Measurements from ENCODE around the gene TRMO. TPM values are rescaled to one million over a fixed set of nuclear protein-coding genes. Genes with fewer than 3 reads are reported as not detected.

Gene TRMO
- total and polyA plus RNA-seq, 9 of the 15 experiments (the other 6 are each of a cell fraction or from before 2014, with no cell fraction given) = 5.6 to 22.4 (median 16.2) TPM

DNA sequence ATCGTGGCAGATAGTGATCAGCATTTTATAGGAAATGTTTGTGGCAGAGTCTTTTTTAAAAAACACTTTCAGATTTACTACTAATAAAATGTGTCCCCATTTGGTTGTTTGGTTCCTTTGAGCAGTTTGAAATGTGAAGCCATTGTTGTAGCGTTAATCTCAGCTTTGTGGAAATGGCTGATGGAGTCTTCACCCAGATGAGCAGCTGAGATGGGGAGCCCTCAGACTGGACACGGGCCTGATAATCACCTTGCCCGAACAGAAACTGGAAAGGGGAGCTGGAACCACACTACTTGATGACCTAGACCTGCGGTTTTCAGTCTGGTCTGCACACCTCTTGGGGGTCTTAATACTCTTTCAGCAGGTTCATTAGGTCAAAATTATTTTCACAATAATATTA, 40.3 kb upstream of the TRMO start:
- H3K27me3 ChIP-seq (ENCODE audit: control insufficient read depth in 2 of 2, insufficient read depth in 2 of 2, low read length in 2 of 2) = no peaks in the 10 kb centered on the region
- BruUV-seq (replicated peaks) = no TSS peak
- no peak overlapping the region for H3K4me3 ChIP-seq
- H3K9ac ChIP-seq (ENCODE audit: insufficient read depth in 1 of 2, low read depth in 2 of 2, low read length in 2 of 2) = peak overlapping the region; percentile 46 to 62; a peak in 3 of 4 replicates
- H3K4me2 ChIP-seq (ENCODE audit: insufficient read depth, low read length) = peak overlapping the region; percentile 36; the same call in 1 of the 2 replicates
- POLR2A ChIA-PET = interaction anchor here (0.7 to 3.0 kb wide), 9 partner anchors 9 to 129 kb away, joined by 3 to 27 read pairs (median 5); partner anchors contain the start of genes ANP32B and NANS
- H3K4me1 ChIP-seq (replicated peaks in 1 of 2; ENCODE audit: control insufficient read depth in 2 of 2, insufficient read depth in 2 of 2, low read length in 2 of 2) = peaks cover 41 to 62% of the 10 kb centered on the region in 2 experiments
- 26% methylated on average over 5 of the region's 5 CpGs for WGBS (ENCODE audit: insufficient coverage, low coverage, missing lambda C conversion rate)
- H3K9me1 ChIP-seq (ENCODE audit: control insufficient read depth, insufficient read depth, low read length) = no peaks in the 10 kb centered on the region
- no peaks in the 10 kb centered on the region for H3K36me3 ChIP-seq (ENCODE audit: control insufficient read depth, insufficient read depth, low read length)
- ATAC-seq (no peak), DNase-seq (ENCODE audit: extremely low read depth in 1 of 4, low spot score in 3 of 4) (peak in 1 of 4 experiments; percentile 52), FAIRE-seq (no peak)
- no peaks in the 10 kb centered on the region for H4K20me1 ChIP-seq (replicated peaks; ENCODE audit: control insufficient read depth, insufficient read depth, low read length)
- H3K79me2 ChIP-seq (ENCODE audit: control insufficient read depth, insufficient read depth, low read length) = peaks cover 21% of the 10 kb centered on the region; the same call in 2 of the 3 replicates
- intact Hi-C loops (cut with micrococcal nuclease) = no loop called here
- CTCF ChIA-PET (ENCODE audit: low intra/inter-chr PET ratio) = no interaction called here
- no peaks in the 10 kb centered on the region for H3K9me3 ChIP-seq (replicated peaks; ENCODE audit: control insufficient read depth, insufficient read depth, low read depth, low read length)
- H3K27ac ChIP-seq (ENCODE audit: extremely low read depth, low read depth, low read length) = peak overlapping the region; percentile 83; the same call in 2 of the 3 replicates
- peak overlapping the region; percentile 86 for H2AFZ ChIP-seq (ENCODE audit: low read depth, low read length)
- in situ Hi-C loops (cut with MboI) = no loop called here
- TF ChIP-seq CXXC5 (CRISPR knock-in tag; IDR thresholded peaks at IDR 0.05) = peak; percentile 35; the same call in 1 of the 2 replicates
- no peak for TF ChIP-seq PBX2 (CRISPR knock-in tag; IDR thresholded peaks at IDR 0.05; ENCODE audit: low read depth)
- no peak for TF ChIP-seq PBX2 (tag; conservative IDR thresholded peaks at IDR 0.05; ENCODE audit: low read depth)
- no peak for TF ChIP-seq ARID2 (IDR thresholded peaks at IDR 0.05)
- TF ChIP-seq ZNF445 (CRISPR knock-in tag; IDR thresholded peaks at IDR 0.05; ENCODE audit: low read depth) = no peak
- TF ChIP-seq TRIM25 (IDR thresholded peaks at IDR 0.05; ENCODE audit: borderline replicate concordance) = no peak
- 0 out of 2 replicates have a peak, but pooled peaks have one; percentile 6 for TF ChIP-seq NCOR1 (IDR thresholded peaks at IDR 0.05)
- no peak for TF ChIP-seq NR2C2 (CRISPR knock-in tag; IDR thresholded peaks at IDR 0.05)
- peak; percentile 23; the same call in 1 of the 2 replicates for TF ChIP-seq NR2C2 (tag; IDR thresholded peaks at IDR 0.05)
- TF ChIP-seq CHD4 (IDR thresholded peaks at IDR 0.05; ENCODE audit: insufficient read depth, insufficient replicate concordance, low read depth, low read length, poor library complexity, severe bottlenecking) = no peak
- TF ChIP-seq E2F3 (CRISPR knock-in tag; IDR thresholded peaks at IDR 0.05) = no peak
- TF ChIP-seq, protein P1, sequence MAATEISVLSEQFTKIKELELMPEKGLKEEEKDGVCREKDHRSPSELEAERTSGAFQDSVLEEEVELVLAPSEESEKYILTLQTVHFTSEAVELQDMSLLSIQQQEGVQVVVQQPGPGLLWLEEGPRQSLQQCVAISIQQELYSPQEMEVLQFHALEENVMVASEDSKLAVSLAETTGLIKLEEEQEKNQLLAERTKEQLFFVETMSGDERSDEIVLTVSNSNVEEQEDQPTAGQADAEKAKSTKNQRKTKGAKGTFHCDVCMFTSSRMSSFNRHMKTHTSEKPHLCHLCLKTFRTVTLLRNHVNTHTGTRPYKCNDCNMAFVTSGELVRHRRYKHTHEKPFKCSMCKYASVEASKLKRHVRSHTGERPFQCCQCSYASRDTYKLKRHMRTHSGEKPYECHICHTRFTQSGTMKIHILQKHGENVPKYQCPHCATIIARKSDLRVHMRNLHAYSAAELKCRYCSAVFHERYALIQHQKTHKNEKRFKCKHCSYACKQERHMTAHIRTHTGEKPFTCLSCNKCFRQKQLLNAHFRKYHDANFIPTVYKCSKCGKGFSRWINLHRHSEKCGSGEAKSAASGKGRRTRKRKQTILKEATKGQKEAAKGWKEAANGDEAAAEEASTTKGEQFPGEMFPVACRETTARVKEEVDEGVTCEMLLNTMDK (IDR thresholded peaks at IDR 0.05; ENCODE audit: borderline replicate concordance, insufficient read depth, low read depth, low read length, poor library complexity, severe bottlenecking) = no peak
- no peak for TF ChIP-seq JUN (IDR thresholded peaks at IDR 0.05; ENCODE audit: borderline replicate concordance, low read depth, low read length)
- no peak for TF ChIP-seq JUN (CRISPR knock-in tag; IDR thresholded peaks at IDR 0.05; ENCODE audit: borderline replicate concordance)
- TF ChIP-seq DMBX1 (CRISPR knock-in tag; IDR thresholded peaks at IDR 0.05; ENCODE audit: borderline replicate concordance) = peak; percentile 21; the same call in 1 of the 2 replicates
- TF ChIP-seq ZBTB7A (IDR thresholded peaks at IDR 0.05; ENCODE audit: borderline replicate concordance, control insufficient read depth, low read depth, low read length) = 0 out of 2 replicates have a peak, but pooled peaks have one; percentile 14
